ENCODE data around the gene EEF1A1. TPM values are rescaled to one million over a fixed set of nuclear protein-coding genes. Genes with fewer than 3 reads are reported as not detected.

EEF1A1 gene
- total RNA-seq, 2 donors from 2014 or later, result 6,474 to 10,301 TPM

- no peaks in the 10 kb centered on the region for H3K36me3 ChIP-seq
Observed at GRCh38 chr6:73516514-73517489, 4.0 kb downstream of the EEF1A1 start.

GRCh38 chr6:73515204-73515655, 5.6 kb downstream of the EEF1A1 start:
- H3K4me1 ChIP-seq (replicated peaks), result peaks cover 6% of the 10 kb centered on the region
- H3K27ac ChIP-seq, result peak overlapping the region in 1 of 2 donors; percentile 46
- 21% methylated on average over 4 of the region's 4 CpGs for WGBS
- no peak for DNase-seq (ENCODE audit: low spot score)
- H3K36me3 ChIP-seq, result no peaks in the 10 kb centered on the region
- TF ChIP-seq POLR2AphosphoS5 (IDR thresholded peaks at IDR 0.05), result no peak
- no peak for TF ChIP-seq CTCF (IDR thresholded peaks at IDR 0.05)
- no peak for TF ChIP-seq POLR2A (IDR thresholded peaks at IDR 0.05)
- no peaks in the 10 kb centered on the region for H3K27me3 ChIP-seq (replicated peaks; ENCODE audit: insufficient read depth)
- no peaks in the 10 kb centered on the region for H3K9me3 ChIP-seq
- intact Hi-C loops (cut with DNase I), result no loop called here
- no peak overlapping the region for H3K4me3 ChIP-seq

More at GRCh38 chr6:73516514-73517489, 4.0 kb downstream of the EEF1A1 start:
- intact Hi-C loops (cut with DNase I), result loop anchor here (1.0 kb wide), 1 partner anchor 93 kb away; no protein-coding TSS in a partner anchor
- WGBS, result 58% methylated on average over 4 of the region's 4 CpGs
- H3K27ac ChIP-seq, result peak overlapping the region in 1 of 2 donors; percentile 46
- H3K4me1 ChIP-seq (replicated peaks), result peaks cover 6% of the 10 kb centered on the region
- no peak for TF ChIP-seq POLR2AphosphoS5 (IDR thresholded peaks at IDR 0.05)
- no peak overlapping the region for H3K4me3 ChIP-seq
- H3K27me3 ChIP-seq (replicated peaks; ENCODE audit: insufficient read depth), result no peaks in the 10 kb centered on the region
- DNase-seq (ENCODE audit: low spot score), result no peak
- no peaks in the 10 kb centered on the region for H3K9me3 ChIP-seq

- no peaks in the 10 kb centered on the region for H3K9me3 ChIP-seq
- no peaks in the 10 kb centered on the region for H3K36me3 ChIP-seq
- no peak for TF ChIP-seq CTCF (IDR thresholded peaks at IDR 0.05)
- no peak for TF ChIP-seq POLR2A (IDR thresholded peaks at IDR 0.05)
- TF ChIP-seq POLR2AphosphoS5 (IDR thresholded peaks at IDR 0.05), result no peak
- H3K27me3 ChIP-seq (replicated peaks; ENCODE audit: insufficient read depth), result no peaks in the 10 kb centered on the region
- intact Hi-C loops (cut with DNase I), result no loop called here
- 55% methylated on average over 3 of the region's 3 CpGs for WGBS
- H3K27ac ChIP-seq, result no peak overlapping the region
- DNase-seq (ENCODE audit: low spot score), result no peak
- H3K4me3 ChIP-seq, result no peak overlapping the region
- peaks cover 6% of the 10 kb centered on the region for H3K4me1 ChIP-seq (replicated peaks)
Observed at GRCh38 chr6:73514746-73515110, 6.1 kb downstream of the EEF1A1 start.

GRCh38 chr6:73513496-73513854, 7.4 kb downstream of the EEF1A1 start:
- no peaks in the 10 kb centered on the region for H3K36me3 ChIP-seq
- intact Hi-C loops (cut with DNase I), result no loop called here
- TF ChIP-seq CTCF (IDR thresholded peaks at IDR 0.05), result no peak
- no peak for TF ChIP-seq POLR2A (IDR thresholded peaks at IDR 0.05)
- no peak for TF ChIP-seq POLR2AphosphoS5 (IDR thresholded peaks at IDR 0.05)

GRCh38 chr6:73511796-73512195, 9.0 kb downstream of the EEF1A1 start:
- intact Hi-C loops (cut with DNase I), result no loop called here
- WGBS, result 90% methylated on average over 7 of the region's 7 CpGs
- Histone ChIP-seq H3K36me3 (no peaks in the 10 kb centered on the region), H3K27ac (no peak overlapping the region), H3K9me3 (no peaks in the 10 kb centered on the region), H3K27me3 (replicated peaks; ENCODE audit: insufficient read depth) (no peaks in the 10 kb centered on the region), H3K4me3 (no peak overlapping the region), H3K4me1 (replicated peaks) (peaks cover 3% of the 10 kb centered on the region)
- DNase-seq (ENCODE audit: low spot score), result no peak
- no peak for TF ChIP-seq POLR2AphosphoS5 (IDR thresholded peaks at IDR 0.05)

More at GRCh38 chr6:73513496-73513854, 7.4 kb downstream of the EEF1A1 start:
- 59% methylated on average over 3 of the region's 3 CpGs for WGBS
- H3K4me1 ChIP-seq (replicated peaks), result peaks cover 4% of the 10 kb centered on the region
- H3K27ac ChIP-seq, result no peak overlapping the region
- H3K9me3 ChIP-seq, result no peaks in the 10 kb centered on the region
- no peak for DNase-seq (ENCODE audit: low spot score)
- H3K27me3 ChIP-seq (replicated peaks; ENCODE audit: insufficient read depth), result no peaks in the 10 kb centered on the region
- no peak overlapping the region for H3K4me3 ChIP-seq

All from prostate gland (tissue), 2 donors.